Urinary bladder (tissue), 4 donors: Measurements from ENCODE around the gene SNX32. TPM values are rescaled to one million over a fixed set of nuclear protein-coding genes. Genes with fewer than 3 reads are reported as not detected.

Experiments used
- DNase-seq: peaks from one replicate; pipeline ENCODE4 v3.0.0-alpha.2; 2015; ENCODE audit errors: extremely low spot score
- H3K27ac ChIP-seq: one replicate; pipeline ENCODE4 v1.5.1; 2013; ENCODE audit warnings: low read depth, mild to moderate bottlenecking, moderate library complexity
- H3K36me3 ChIP-seq: one replicate; pipeline ENCODE4 v1.6.1; 2013; ENCODE audit warnings: mild to moderate bottlenecking, moderate library complexity; ENCODE audit not compliant: insufficient read depth
- H3K4me1 ChIP-seq: one replicate; pipeline ENCODE4 v1.6.1; 2013; ENCODE audit warnings: mild to moderate bottlenecking, moderate library complexity; ENCODE audit not compliant: insufficient read depth
- H3K4me3 ChIP-seq: one replicate; pipeline ENCODE4 v1.5.1; 2013; ENCODE audit warnings: low read depth, low read length
- WGBS: extraction: QIAGEN DNeasy Blood & Tissue Kit; methylation state at CpG from one replicate; pipeline ENCODE4 v1.1.7; 2013; 5-methylcytosine and 5-hydroxymethylcytosine counted together
- polyA plus RNA-seq: library from polyadenylated mRNA; stranded (reverse); fragments of 200-250 nt; gene quantifications from one replicate; pipeline ENCODE4 v1.2.3, GENCODE V29; 2013
- total RNA-seq: library from RNA; depleted of rRNA; stranded (reverse); fragments of >200 nt; gene quantifications from one replicate; pipeline ENCODE4 v1.2.3, GENCODE V29; 2014
- donor health status: healthy with polysubstance abuse.
- donor health status: healthy.

SNX32 gene
- total and polyA plus RNA-seq, 2 donors = 0.85 to 2.0 TPM

GRCh38 chr11:65860278-65861164 is 26.8 kb downstream of the SNX32 start, which contains the start of gene MUS81:
Gene MUS81, plus strand, starts transcription at chr11:65860433. Its CDS starts 321 bp downstream, at chr11:65860754.
- under 1% methylated on average over 78 of the region's 78 CpGs for WGBS
- Histone ChIP-seq H3K4me1 (no peaks in the 10 kb centered on the region), H3K4me3 (peak within 1 kb of the TSS; percentile 72), H3K27ac (peak within 1 kb of the TSS; percentile 95), H3K36me3 (no peaks in the 10 kb centered on the region)
- DNase-seq = peak; percentile 97

GRCh38 chr11:65861165-65861505 is 27.4 kb downstream of the SNX32 start:
- Histone ChIP-seq H3K27ac (peak overlapping the region; percentile 95), H3K4me3 (peak overlapping the region; percentile 72), H3K36me3 (no peaks in the 10 kb centered on the region), H3K4me1 (no peaks in the 10 kb centered on the region)
- no peak for DNase-seq
- WGBS = 7% methylated on average over 14 of the region's 14 CpGs

- no peaks in the 10 kb centered on the region for H3K36me3 ChIP-seq
- H3K4me3 ChIP-seq = no peak overlapping the region
- WGBS = 86% methylated on average over 13 of the region's 13 CpGs
- no peak for DNase-seq
- no peaks in the 10 kb centered on the region for H3K4me1 ChIP-seq
- no peak overlapping the region for H3K27ac ChIP-seq
Observed at GRCh38 chr11:65861533-65862183, 27.9 kb downstream of the SNX32 start.

- Histone ChIP-seq H3K27ac (no peak overlapping the region), H3K36me3 (no peaks in the 10 kb centered on the region), H3K4me3 (no peak overlapping the region), H3K4me1 (no peaks in the 10 kb centered on the region)
- DNase-seq = no peak
- 87% methylated on average over 5 of the region's 5 CpGs for WGBS
Observed at GRCh38 chr11:65862191-65862735, 28.5 kb downstream of the SNX32 start.

GRCh38 chr11:65862941-65863888 is 29.5 kb downstream of the SNX32 start:
- H3K4me3 ChIP-seq = no peak overlapping the region
- 87% methylated on average over 24 of the region's 24 CpGs for WGBS
- no peaks in the 10 kb centered on the region for H3K36me3 ChIP-seq
- no peak for DNase-seq
- no peaks in the 10 kb centered on the region for H3K4me1 ChIP-seq
- H3K27ac ChIP-seq = no peak overlapping the region

GRCh38 chr11:65863889-65864705 is 30.3 kb downstream of the SNX32 start:
- no peak overlapping the region for H3K27ac ChIP-seq
- H3K36me3 ChIP-seq = no peaks in the 10 kb centered on the region
- WGBS = 82% methylated on average over 12 of the region's 12 CpGs
- H3K4me1 ChIP-seq = no peaks in the 10 kb centered on the region
- DNase-seq = no peak
- H3K4me3 ChIP-seq = no peak overlapping the region

GRCh38 chr11:65864706-65865471 is 31.1 kb downstream of the SNX32 start:
- H3K4me1 ChIP-seq = no peaks in the 10 kb centered on the region
- 82% methylated on average over 18 of the region's 18 CpGs for WGBS
- DNase-seq = no peak
- H3K4me3 ChIP-seq = no peak overlapping the region
- H3K27ac ChIP-seq = no peak overlapping the region
- no peaks in the 10 kb centered on the region for H3K36me3 ChIP-seq

- no peaks in the 10 kb centered on the region for H3K4me1 ChIP-seq
- no peaks in the 10 kb centered on the region for H3K36me3 ChIP-seq
- DNase-seq = no peak
- 78% methylated on average over 9 of the region's 9 CpGs for WGBS
- H3K4me3 ChIP-seq = no peak overlapping the region
- no peak overlapping the region for H3K27ac ChIP-seq
Observed at GRCh38 chr11:65865550-65866172, 31.9 kb downstream of the SNX32 start.

GRCh38 chr11:65866509-65867283 is 32.9 kb downstream of the SNX32 start:
- H3K27ac ChIP-seq = no peak overlapping the region
- 78% methylated on average over 21 of the region's 21 CpGs for WGBS
- peaks cover 2% of the 10 kb centered on the region for H3K4me1 ChIP-seq

GRCh38 chr11:65867284-65868071 is 33.7 kb downstream of the SNX32 start:
- no peaks in the 10 kb centered on the region for H3K36me3 ChIP-seq
- no peak for DNase-seq
- peaks cover 3% of the 10 kb centered on the region for H3K4me1 ChIP-seq
- 53% methylated on average over 29 of the region's 29 CpGs for WGBS
- H3K27ac ChIP-seq = no peak overlapping the region
- H3K4me3 ChIP-seq = no peak overlapping the region

More at GRCh38 chr11:65866509-65867283, 32.9 kb downstream of the SNX32 start:
- no peak for DNase-seq
- no peak overlapping the region for H3K4me3 ChIP-seq
- H3K36me3 ChIP-seq = no peaks in the 10 kb centered on the region
